A673 (cell line): ENCODE measurements around the gene MICAL1. TPM values are rescaled to one million over a fixed set of nuclear protein-coding genes. Genes with fewer than 3 reads are reported as not detected.

Experiments
- BruUV-seq: library from RNA; stranded (reverse); fragments of 400-500 nt; replicated peaks from 2 replicates; lab custom pipeline; 2021; lab: Mats Ljungman, UMichigan
- CTCF ChIA-PET: fragments of 300-600 bp; sonication (Branson Sonifier 250); formaldehyde crosslinking; loops from one replicate; lab custom pipeline; 2022; ENCODE audit warnings: antibody characterized with exemption; lab: Charles Lee
- POLR2A ChIA-PET: fragments of 300-600 bp; sonication (Branson Sonifier 250); formaldehyde crosslinking; loops from one replicate; lab custom pipeline; 2022; ENCODE audit warnings: antibody characterized with exemption; ENCODE audit not compliant: low non-redundant PET; lab: Charles Lee
- DNase-seq: peaks from one replicate; pipeline ENCODE4 v3.0.0-alpha.2; 2015; ENCODE audit warnings: low spot score
- H3K27ac ChIP-seq: fragments of 200-600 bp; sonication (generic); 2 replicates; pipeline ENCODE4 v1.5.1; 2016; ENCODE audit warnings: mixed run types, low read depth, mild to moderate bottlenecking, mixed read lengths, antibody characterized with exemption, low read length; ENCODE audit not compliant: poor library complexity, severe bottlenecking
- H3K27me3 ChIP-seq: fragments of 200-600 bp; sonication (generic); replicated peaks from 2 replicates; pipeline ENCODE4 v1.6.1; 2017; ENCODE audit warnings: mixed run types, low read depth, mild to moderate bottlenecking, mixed read lengths, antibody characterized with exemption, low read length; ENCODE audit not compliant: insufficient read depth, poor library complexity
- H3K36me3 ChIP-seq: fragments of 200-600 bp; sonication (generic); 2 replicates; pipeline ENCODE4 v1.6.1; 2016; ENCODE audit warnings: mixed run types, mild to moderate bottlenecking, mixed read lengths, antibody characterized with exemption, low read length; ENCODE audit not compliant: insufficient read depth, poor library complexity, severe bottlenecking
- H3K4me1 ChIP-seq: fragments of 200-600 bp; sonication (generic); 2 replicates; pipeline ENCODE4 v1.6.1; 2017; ENCODE audit warnings: mixed run types, mild to moderate bottlenecking, mixed read lengths, antibody characterized with exemption, low read length; ENCODE audit not compliant: insufficient read depth, poor library complexity, severe bottlenecking
- H3K4me3 ChIP-seq: fragments of 200-600 bp; sonication (generic); 2 replicates; pipeline ENCODE4 v1.5.1; 2016; ENCODE audit warnings: low read depth, mixed run types, mild to moderate bottlenecking, mixed read lengths, low read length; ENCODE audit not compliant: poor library complexity, severe bottlenecking
- H3K9me3 ChIP-seq: fragments of 200-600 bp; sonication (generic); 2 replicates; pipeline ENCODE4 v1.6.1; 2016; ENCODE audit warnings: mixed run types, low read depth, mild to moderate bottlenecking, mixed read lengths, antibody characterized with exemption, low read length; ENCODE audit not compliant: poor library complexity, severe bottlenecking
- CTCF ChIP-seq: fragments of 300-800, 200-600 bp; sonication (generic); conservative IDR thresholded peaks from 2 replicates; pipeline ENCODE4 v1.5.1; 2017; ENCODE audit warnings: low read depth, mild to moderate bottlenecking, antibody characterized with exemption, low read length, moderate library complexity, mixed read lengths
- EZH2 ChIP-seq: fragments of 200-600 bp; sonication (generic); IDR thresholded peaks from 2 replicates; pipeline ENCODE4 v1.6.1; 2017; ENCODE audit warnings: borderline replicate concordance, low read depth, mild to moderate bottlenecking, mixed read lengths, antibody characterized with exemption, low read length; ENCODE audit not compliant: poor library complexity, severe bottlenecking
- intact Hi-C: fragments of 100-400 bp; cut with micrococcal nuclease; formaldehyde crosslinking; loops from one replicate; pipeline ENCODE4 v1.10.0; 2022; ENCODE audit not compliant: unreplicated experiment
- total RNA-seq: library from RNA; stranded (reverse); gene quantifications from 2 replicates; pipeline ENCODE4 v1.2.3, GENCODE V29; 2021

Gene MICAL1
- total RNA-seq, 1 experiment from 2014 or later, result 4.8 TPM

GRCh38 chr6:109477725-109478124 is 22.2 kb upstream of the MICAL1 start:
- intact Hi-C loops, result no loop called here
- TF ChIP-seq CTCF, result no peak
- TF ChIP-seq EZH2, result no peak
- H3K4me3 ChIP-seq, result no peak overlapping the region
- ChIA-PET POLR2A (no interaction called here), CTCF (no interaction called here)
- no peaks in the 10 kb centered on the region for H3K27me3 ChIP-seq
- no peak overlapping the region for H3K27ac ChIP-seq
- H3K9me3 ChIP-seq, result no peaks in the 10 kb centered on the region
- BruUV-seq, result no TSS peak
- DNase-seq, result no peak
- H3K4me1 ChIP-seq, result peaks cover 14% of the 10 kb centered on the region
- peaks cover 63% of the 10 kb centered on the region for H3K36me3 ChIP-seq

GRCh38 chr6:109477184-109477583 is 21.6 kb upstream of the MICAL1 start:
- no peak for DNase-seq
- Histone ChIP-seq H3K27ac (no peak overlapping the region), H3K36me3 (peaks cover 63% of the 10 kb centered on the region), H3K4me1 (peaks cover 14% of the 10 kb centered on the region), H3K9me3 (no peaks in the 10 kb centered on the region), H3K27me3 (no peaks in the 10 kb centered on the region), H3K4me3 (no peak overlapping the region)
- intact Hi-C loops, result no loop called here
- TF ChIP-seq EZH2 (no peak), CTCF (no peak)
- ChIA-PET CTCF (no interaction called here), POLR2A (no interaction called here)
- BruUV-seq, result no TSS peak

- H3K36me3 ChIP-seq, result peaks cover 63% of the 10 kb centered on the region
- H3K27ac ChIP-seq, result no peak overlapping the region
- CTCF ChIA-PET, result no interaction called here
- TF ChIP-seq CTCF (no peak), EZH2 (no peak)
- H3K27me3 ChIP-seq, result no peaks in the 10 kb centered on the region
- no peak overlapping the region for H3K4me3 ChIP-seq
- no TSS peak for BruUV-seq
- peaks cover 5% of the 10 kb centered on the region for H3K4me1 ChIP-seq
- no peak for DNase-seq
- POLR2A ChIA-PET, result no interaction called here
- intact Hi-C loops, result no loop called here
- no peaks in the 10 kb centered on the region for H3K9me3 ChIP-seq
These were observed 20.1 kb upstream of the MICAL1 start for GRCh38 chr6:109475625-109476024.
